Erythroblast (primary cell): ENCODE measurements around the gene KRT79.

Source experiments
- GATA1 ChIP-seq: IDR thresholded peaks from 2 replicates; pipeline ENCODE4 v1.6.1; 2011; ENCODE audit warnings: low read depth, mild to moderate bottlenecking, control low read depth, low read length, moderate library complexity
- POLR2A ChIP-seq: IDR thresholded peaks from 2 replicates; pipeline ENCODE4 v1.6.1; 2011; ENCODE audit warnings: mild to moderate bottlenecking, low read length

DNA sequence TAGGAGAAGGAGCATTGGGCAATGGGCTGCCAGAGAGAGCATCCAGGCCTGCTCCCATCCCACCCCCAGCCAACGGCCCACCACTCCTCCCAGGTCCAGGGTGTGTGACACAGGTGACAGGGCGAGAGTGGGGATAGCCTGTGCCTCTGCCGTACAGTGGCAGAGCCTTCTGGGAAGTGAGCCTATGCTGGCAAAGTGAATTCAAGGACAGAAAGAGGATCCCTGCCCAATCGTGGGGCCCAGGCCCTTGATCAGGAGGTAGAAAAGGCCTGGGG lies 553 bp upstream of the KRT79 start:
- TF ChIP-seq POLR2A (no peak), GATA1 (no peak)
